RWPE2 (cell line): ENCODE results near the gene TBX1.

Experiments
- ATAC-seq: fragments of 200-7000 bp; cut with Tn5 transposase; 3 replicates; pipeline ENCODE4 v1.9.1; 2021; ENCODE audit warnings: low read depth
- DNase-seq: peaks from one replicate; pipeline ENCODE4 v3.0.0-alpha.2; 2020; ENCODE audit warnings: low spot score
- H3K27ac ChIP-seq: fragments of 450-650 bp; 2 replicates; pipeline ENCODE4 v1.5.1; 2017; ENCODE audit warnings: mild to moderate bottlenecking; ENCODE audit not compliant: poor library complexity, severe bottlenecking
- H3K27me3 ChIP-seq: fragments of 250-450 bp; sonication (Bioruptor Pico); 2 replicates; pipeline ENCODE4 v1.5.1; 2021; ENCODE audit warnings: mild to moderate bottlenecking, moderate library complexity; ENCODE audit not compliant: insufficient read depth, poor library complexity, severe bottlenecking
- H3K36me3 ChIP-seq: fragments of 250-450 bp; sonication (Bioruptor Pico); 2 replicates; pipeline ENCODE4 v1.5.1; 2020; ENCODE audit warnings: low read depth, mild to moderate bottlenecking, moderate library complexity
- H3K4me1 ChIP-seq: fragments of 250-450 bp; sonication (Bioruptor Pico); 2 replicates; pipeline ENCODE4 v1.5.1; 2021; ENCODE audit warnings: mild to moderate bottlenecking, moderate library complexity; ENCODE audit not compliant: insufficient read depth, poor library complexity, severe bottlenecking
- H3K4me3 ChIP-seq: fragments of 250-450 bp; sonication (Bioruptor Pico); 2 replicates; pipeline ENCODE4 v1.5.1; 2021; ENCODE audit warnings: mild to moderate bottlenecking, moderate library complexity; ENCODE audit not compliant: severe bottlenecking
- H3K9me3 ChIP-seq: fragments of 250-450 bp; sonication (Bioruptor Pico); 2 replicates; pipeline ENCODE4 v1.5.1; 2021; ENCODE audit warnings: mild to moderate bottlenecking, moderate library complexity; ENCODE audit not compliant: severe bottlenecking
- CTCF ChIP-seq: fragments of 450-650 bp; IDR thresholded peaks from one replicate; pipeline ENCODE4 v1.5.1; 2017; ENCODE audit warnings: mild to moderate bottlenecking, moderate library complexity; ENCODE audit not compliant: poor library complexity, severe bottlenecking

The TBX1 gene

GRCh38 chr22:19805821-19806212 is 45.2 kb downstream of the TBX1 start:
- no peak for DNase-seq
- peak; percentile 24 for ATAC-seq
- Histone ChIP-seq H3K4me3 (no peak overlapping the region), H3K4me1 (peaks cover 28% of the 10 kb centered on the region), H3K27ac (peak overlapping the region; percentile 93), H3K27me3 (no peaks in the 10 kb centered on the region), H3K36me3 (no peaks in the 10 kb centered on the region), H3K9me3 (no peaks in the 10 kb centered on the region)
- no peak for TF ChIP-seq CTCF

GRCh38 chr22:19806213-19807160 is 45.9 kb downstream of the TBX1 start:
- Histone ChIP-seq H3K4me1 (peaks cover 28% of the 10 kb centered on the region), H3K27me3 (no peaks in the 10 kb centered on the region), H3K27ac (peak overlapping the region; percentile 93), H3K4me3 (no peak overlapping the region), H3K9me3 (no peaks in the 10 kb centered on the region), H3K36me3 (no peaks in the 10 kb centered on the region)
- ATAC-seq: peak; percentile 82
- no peak for TF ChIP-seq CTCF
- DNase-seq: peak; percentile 96

GRCh38 chr22:19807161-19807913 is 46.8 kb downstream of the TBX1 start:
- no peaks in the 10 kb centered on the region for H3K27me3 ChIP-seq
- no peak overlapping the region for H3K4me3 ChIP-seq
- no peaks in the 10 kb centered on the region for H3K36me3 ChIP-seq
- H3K9me3 ChIP-seq: no peaks in the 10 kb centered on the region
- peaks cover 28% of the 10 kb centered on the region for H3K4me1 ChIP-seq
- DNase-seq (no peak), ATAC-seq (no peak)
- TF ChIP-seq CTCF: no peak
- H3K27ac ChIP-seq: peak overlapping the region; percentile 93

GRCh38 chr22:19807914-19808872 is 47.6 kb downstream of the TBX1 start:
- ATAC-seq: no peak
- Histone ChIP-seq H3K36me3 (no peaks in the 10 kb centered on the region), H3K9me3 (no peaks in the 10 kb centered on the region), H3K27ac (no peak overlapping the region), H3K4me1 (peaks cover 28% of the 10 kb centered on the region), H3K27me3 (no peaks in the 10 kb centered on the region), H3K4me3 (no peak overlapping the region)
- no peak for TF ChIP-seq CTCF
- DNase-seq: no peak
